Dendritic cell treated with granulocyte-macrophage colony-stimulating factor and Interleukin-4, amounts not matched to agents 40 ng/mL and 50 ng/mL, for 4 days (primary cell): ENCODE data around the gene ABHD6.
"Not testable (repeated sequence)": the region's sequence is repeated elsewhere in the genome, so short reads cannot be mapped to it uniquely, and the experiment has no call there.

Experiments
- H3K27ac Mint-ChIP-seq: one replicate; pipeline ENCODE4 v1.8.0; 2022; ENCODE audit warnings: mild to moderate bottlenecking, mixed read lengths
- H3K27me3 Mint-ChIP-seq: one replicate; pipeline ENCODE4 v1.8.0; 2022; ENCODE audit warnings: mild to moderate bottlenecking, mixed read lengths
- H3K36me3 Mint-ChIP-seq: one replicate; pipeline ENCODE4 v1.8.0; 2022; ENCODE audit warnings: low read depth, mixed read lengths
- H3K4me1 Mint-ChIP-seq: one replicate; pipeline ENCODE4 v1.8.0; 2022; ENCODE audit warnings: low read depth, mixed read lengths
- H3K4me3 Mint-ChIP-seq: one replicate; pipeline ENCODE4 v1.8.0; 2022; ENCODE audit warnings: mild to moderate bottlenecking, moderate library complexity, mixed read lengths
- H3K9me3 Mint-ChIP-seq: one replicate; pipeline ENCODE4 v1.8.0; 2022; ENCODE audit warnings: mixed read lengths
- intact Hi-C: fragments of 100-400 bp; cut with micrococcal nuclease; formaldehyde crosslinking; loops from one replicate; pipeline ENCODE4 v1.15.0; 2022

The ABHD6 gene

GRCh38 chr3:58260733-58261132 lies 23.1 kb downstream of the ABHD6 start:
- Mint-ChIP-seq H3K27me3 (no peaks in the 10 kb centered on the region), H3K9me3 (no peaks in the 10 kb centered on the region), H3K27ac (peak overlapping the region; percentile 13), H3K36me3 (peaks cover 60% of the 10 kb centered on the region), H3K4me3 (no peak overlapping the region), H3K4me1 (peaks cover 13% of the 10 kb centered on the region)
- intact Hi-C loops = no loop called here

- peaks cover 55% of the 10 kb centered on the region for H3K36me3 Mint-ChIP-seq
- intact Hi-C loops = no loop called here
- no peak overlapping the region for H3K27ac Mint-ChIP-seq
- H3K27me3 Mint-ChIP-seq = no peaks in the 10 kb centered on the region
- H3K4me1 Mint-ChIP-seq = peaks cover 10% of the 10 kb centered on the region
- no peaks in the 10 kb centered on the region for H3K9me3 Mint-ChIP-seq
- H3K4me3 Mint-ChIP-seq = no peak overlapping the region
Observed at GRCh38 chr3:58261954-58262666, 24.5 kb downstream of the ABHD6 start.

- intact Hi-C loops = no loop called here
- H3K27me3 Mint-ChIP-seq = no peaks in the 10 kb centered on the region
- H3K4me3 Mint-ChIP-seq = no peak overlapping the region
- H3K9me3 Mint-ChIP-seq = no peaks in the 10 kb centered on the region
- H3K4me1 Mint-ChIP-seq = peaks cover 9% of the 10 kb centered on the region
- H3K27ac Mint-ChIP-seq = no peak overlapping the region
- H3K36me3 Mint-ChIP-seq = peaks cover 49% of the 10 kb centered on the region
Observed at GRCh38 chr3:58266577-58266976, 29.0 kb downstream of the ABHD6 start.

- H3K4me3 Mint-ChIP-seq, H3K4me1 Mint-ChIP-seq, H3K9me3 Mint-ChIP-seq, H3K27me3 Mint-ChIP-seq, H3K27ac Mint-ChIP-seq, intact Hi-C loops: not testable (repeated sequence)
- peaks cover 55% of the 10 kb centered on the region for H3K36me3 Mint-ChIP-seq
Observed at GRCh38 chr3:58267543-58267942, 30.0 kb downstream of the ABHD6 start.

- Mint-ChIP-seq H3K27ac (no peak overlapping the region), H3K27me3 (no peaks in the 10 kb centered on the region), H3K4me3 (no peak overlapping the region), H3K36me3 (peaks cover 58% of the 10 kb centered on the region), H3K4me1 (peaks cover 20% of the 10 kb centered on the region), H3K9me3 (no peaks in the 10 kb centered on the region)
- intact Hi-C loops = no loop called here
Observed at GRCh38 chr3:58269356-58269755, 31.8 kb downstream of the ABHD6 start.

GRCh38 chr3:58270485-58270884 lies 32.9 kb downstream of the ABHD6 start:
- no peaks in the 10 kb centered on the region for H3K9me3 Mint-ChIP-seq
- H3K27me3 Mint-ChIP-seq = no peaks in the 10 kb centered on the region
- no peak overlapping the region for H3K27ac Mint-ChIP-seq
- peaks cover 20% of the 10 kb centered on the region for H3K4me1 Mint-ChIP-seq
- intact Hi-C loops = no loop called here
- peaks cover 69% of the 10 kb centered on the region for H3K36me3 Mint-ChIP-seq
- no peak overlapping the region for H3K4me3 Mint-ChIP-seq

GRCh38 chr3:58271901-58272501 lies 34.4 kb downstream of the ABHD6 start:
- Mint-ChIP-seq H3K9me3 (no peaks in the 10 kb centered on the region), H3K27me3 (no peaks in the 10 kb centered on the region), H3K4me1 (peaks cover 18% of the 10 kb centered on the region), H3K36me3 (peaks cover 74% of the 10 kb centered on the region), H3K4me3 (no peak overlapping the region), H3K27ac (peak overlapping the region; percentile 46)
- intact Hi-C loops = no loop called here

GRCh38 chr3:58272891-58273290 lies 35.3 kb downstream of the ABHD6 start:
- intact Hi-C loops = no loop called here
- H3K36me3 Mint-ChIP-seq = peaks cover 74% of the 10 kb centered on the region
- H3K9me3 Mint-ChIP-seq = no peaks in the 10 kb centered on the region
- peaks cover 17% of the 10 kb centered on the region for H3K4me1 Mint-ChIP-seq
- no peak overlapping the region for H3K4me3 Mint-ChIP-seq
- no peak overlapping the region for H3K27ac Mint-ChIP-seq
- no peaks in the 10 kb centered on the region for H3K27me3 Mint-ChIP-seq

- peaks cover 74% of the 10 kb centered on the region for H3K36me3 Mint-ChIP-seq
- H3K4me3 Mint-ChIP-seq, H3K9me3 Mint-ChIP-seq, intact Hi-C loops, H3K27me3 Mint-ChIP-seq: not testable (repeated sequence)
- peak overlapping the region; percentile 50 for H3K27ac Mint-ChIP-seq
- peaks cover 20% of the 10 kb centered on the region for H3K4me1 Mint-ChIP-seq
Observed at GRCh38 chr3:58273362-58273761, 35.8 kb downstream of the ABHD6 start.

- Mint-ChIP-seq H3K9me3 (no peaks in the 10 kb centered on the region), H3K4me1 (peaks cover 27% of the 10 kb centered on the region), H3K36me3 (peaks cover 74% of the 10 kb centered on the region), H3K4me3 (no peak overlapping the region), H3K27me3 (no peaks in the 10 kb centered on the region), H3K27ac (peak overlapping the region; percentile 50)
- intact Hi-C loops = no loop called here
Observed at GRCh38 chr3:58274027-58274614, 36.5 kb downstream of the ABHD6 start.

GRCh38 chr3:58281069-58281468 lies 43.5 kb downstream of the ABHD6 start:
- Mint-ChIP-seq H3K27me3 (no peaks in the 10 kb centered on the region), H3K4me3 (no peak overlapping the region), H3K4me1 (peaks cover 17% of the 10 kb centered on the region), H3K27ac (no peak overlapping the region), H3K36me3 (peaks cover 95% of the 10 kb centered on the region), H3K9me3 (no peaks in the 10 kb centered on the region)
- intact Hi-C loops = no loop called here

GRCh38 chr3:58285334-58285733 lies 47.7 kb downstream of the ABHD6 start:
- H3K4me3 Mint-ChIP-seq = no peak overlapping the region
- H3K36me3 Mint-ChIP-seq = peaks cover 78% of the 10 kb centered on the region
- intact Hi-C loops = no loop called here

GRCh38 chr3:58287354-58287753 lies 49.8 kb downstream of the ABHD6 start:
- intact Hi-C loops = no loop called here
- no peaks in the 10 kb centered on the region for H3K27me3 Mint-ChIP-seq
- no peaks in the 10 kb centered on the region for H3K9me3 Mint-ChIP-seq
- no peak overlapping the region for H3K4me3 Mint-ChIP-seq
- peaks cover 81% of the 10 kb centered on the region for H3K36me3 Mint-ChIP-seq
- no peaks in the 10 kb centered on the region for H3K4me1 Mint-ChIP-seq
- H3K27ac Mint-ChIP-seq = no peak overlapping the region

More at GRCh38 chr3:58285334-58285733, 47.7 kb downstream of the ABHD6 start:
- no peaks in the 10 kb centered on the region for H3K9me3 Mint-ChIP-seq
- H3K27ac Mint-ChIP-seq = no peak overlapping the region
- H3K4me1 Mint-ChIP-seq = no peaks in the 10 kb centered on the region
- no peaks in the 10 kb centered on the region for H3K27me3 Mint-ChIP-seq

GRCh38 chr3:58288011-58288728 lies 50.6 kb downstream of the ABHD6 start:
- H3K36me3 Mint-ChIP-seq = peaks cover 81% of the 10 kb centered on the region
- H3K27me3 Mint-ChIP-seq = no peaks in the 10 kb centered on the region
- H3K27ac Mint-ChIP-seq = no peak overlapping the region

More at GRCh38 chr3:58288011-58288728, 50.6 kb downstream of the ABHD6 start:
- Mint-ChIP-seq H3K4me3 (no peak overlapping the region), H3K9me3 (no peaks in the 10 kb centered on the region), H3K4me1 (no peaks in the 10 kb centered on the region)
- intact Hi-C loops = no loop called here
